GM19395 (cell line): ENCODE measurements around the gene TMEM51.
"Not testable (repeated sequence)": the region's sequence is repeated elsewhere in the genome, so short reads cannot be mapped to it uniquely, and the experiment has no call there.

Source experiments
- ATAC-seq: cut with Tn5 transposase; IDR thresholded peaks from one replicate; pipeline ENCODE4 v1.9.1; 2021; ENCODE audit warnings: mild to moderate bottlenecking, moderate library complexity; ENCODE audit not compliant: unreplicated experiment

Gene TMEM51

DNA sequence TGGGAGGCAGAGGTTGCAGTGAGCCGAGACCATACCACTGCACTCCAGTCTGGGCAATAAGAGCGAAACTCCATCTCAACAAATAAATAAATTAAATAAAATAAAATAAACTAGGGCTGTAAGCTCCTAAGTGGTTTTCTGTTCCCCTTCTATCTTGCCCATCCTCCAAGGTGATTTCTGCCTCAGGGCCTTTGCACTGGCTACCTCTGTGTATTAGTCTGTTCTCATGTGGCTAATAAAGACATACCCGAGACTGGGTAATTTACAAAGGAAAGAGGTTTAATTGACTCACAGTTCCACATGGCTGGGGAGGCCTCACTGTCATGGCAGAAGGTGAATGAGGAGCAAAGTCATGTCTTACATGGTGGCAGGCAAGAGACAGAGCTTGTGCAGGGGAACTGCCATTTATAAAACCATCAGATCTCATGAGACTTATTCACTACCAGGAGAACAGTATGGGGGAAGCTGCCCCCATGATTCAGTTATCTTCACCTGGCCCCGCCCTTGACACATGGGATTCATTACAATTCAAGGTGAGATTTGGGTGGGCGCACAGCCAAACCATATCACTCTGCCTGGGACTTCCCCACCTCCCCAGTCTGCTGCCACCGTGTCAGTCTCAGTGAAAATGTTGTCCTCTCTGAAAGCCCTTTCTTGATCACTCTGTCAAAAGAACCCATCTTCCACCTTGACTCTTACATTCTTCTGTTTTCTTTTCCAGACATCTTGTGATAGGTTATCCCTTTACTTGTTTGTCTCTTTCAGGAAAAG lies 22.0 kb downstream of the TMEM51 start:
- ATAC-seq, result not testable (repeated sequence)

DNA sequence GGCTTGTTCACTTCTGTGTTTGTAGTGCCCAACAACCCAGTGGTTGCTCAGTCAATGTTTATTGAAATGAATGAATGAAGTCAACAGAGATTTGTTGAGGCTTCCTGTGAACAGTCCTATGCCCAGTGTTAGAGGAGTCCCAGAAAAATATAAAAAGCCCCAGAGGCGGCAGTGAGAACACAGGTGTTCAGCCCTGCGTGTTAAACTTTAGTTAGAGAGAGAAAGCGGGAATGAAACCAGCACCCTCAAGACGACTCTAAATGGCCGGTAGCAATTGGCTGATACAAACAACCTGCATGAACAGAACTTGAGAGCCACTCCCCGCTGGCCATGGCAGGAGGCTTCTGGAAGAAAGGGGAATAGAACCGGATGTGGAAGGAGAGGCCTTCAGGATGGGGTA lies 22.6 kb downstream of the TMEM51 start:
- ATAC-seq, result peak; percentile 69

DNA sequence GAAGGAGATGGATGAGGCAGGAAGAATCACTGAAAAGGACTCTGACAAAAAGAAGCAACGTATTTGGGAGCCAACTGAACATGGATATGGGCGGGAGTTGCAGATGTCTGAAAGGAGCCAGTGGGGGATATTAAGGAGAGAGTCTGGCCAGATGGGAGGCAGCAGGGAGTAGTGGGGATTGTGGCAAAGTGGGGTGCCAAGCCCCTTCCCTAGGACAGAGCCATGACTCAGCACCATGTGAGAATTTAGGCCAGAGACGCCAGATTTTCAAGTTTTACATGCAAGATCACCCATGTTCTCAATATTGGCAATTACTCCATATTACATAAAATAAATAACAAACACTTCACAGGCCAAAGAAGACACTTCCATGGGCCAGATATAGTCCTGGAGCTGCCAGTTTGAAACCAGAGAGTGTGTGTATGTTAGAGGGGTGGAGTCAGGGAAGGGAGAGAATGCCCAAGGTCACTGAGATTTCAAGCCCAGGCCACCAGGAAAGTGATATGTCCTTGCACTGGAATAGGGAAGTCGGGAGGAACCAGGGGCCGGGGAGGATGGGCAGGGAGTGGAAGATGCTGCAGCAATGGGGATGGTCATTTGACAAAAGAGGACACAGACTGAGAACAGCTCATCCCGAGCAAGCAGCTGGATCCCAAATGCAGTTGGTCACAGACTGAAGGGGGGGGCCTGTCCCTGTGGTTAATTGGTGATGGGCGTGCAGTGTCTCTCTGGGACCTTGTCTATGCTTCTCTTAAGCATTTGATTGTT lies 23.5 kb downstream of the TMEM51 start:
- ATAC-seq, result no peak

DNA sequence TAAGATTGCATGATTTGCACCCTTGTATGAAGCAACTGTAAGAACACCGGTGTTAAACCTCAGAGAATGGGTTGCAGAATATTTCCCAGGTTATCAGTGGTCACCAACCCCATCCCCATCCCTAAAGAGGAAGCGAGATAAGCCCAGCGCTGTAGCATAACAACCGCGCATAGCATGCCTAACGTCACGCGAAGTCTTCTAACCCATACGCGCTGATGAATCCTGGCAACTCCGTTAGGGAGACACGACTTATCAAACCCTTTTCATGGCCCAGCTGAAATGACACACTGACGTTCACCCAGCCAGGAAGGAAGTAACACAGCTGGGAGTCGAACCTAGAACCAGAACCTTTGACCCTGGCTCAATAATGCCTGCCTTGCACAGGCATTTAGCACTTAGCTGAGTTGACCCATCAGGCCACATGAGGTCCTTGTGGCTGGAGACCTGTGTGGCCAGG lies 24.2 kb downstream of the TMEM51 start:
- no peak for ATAC-seq

DNA sequence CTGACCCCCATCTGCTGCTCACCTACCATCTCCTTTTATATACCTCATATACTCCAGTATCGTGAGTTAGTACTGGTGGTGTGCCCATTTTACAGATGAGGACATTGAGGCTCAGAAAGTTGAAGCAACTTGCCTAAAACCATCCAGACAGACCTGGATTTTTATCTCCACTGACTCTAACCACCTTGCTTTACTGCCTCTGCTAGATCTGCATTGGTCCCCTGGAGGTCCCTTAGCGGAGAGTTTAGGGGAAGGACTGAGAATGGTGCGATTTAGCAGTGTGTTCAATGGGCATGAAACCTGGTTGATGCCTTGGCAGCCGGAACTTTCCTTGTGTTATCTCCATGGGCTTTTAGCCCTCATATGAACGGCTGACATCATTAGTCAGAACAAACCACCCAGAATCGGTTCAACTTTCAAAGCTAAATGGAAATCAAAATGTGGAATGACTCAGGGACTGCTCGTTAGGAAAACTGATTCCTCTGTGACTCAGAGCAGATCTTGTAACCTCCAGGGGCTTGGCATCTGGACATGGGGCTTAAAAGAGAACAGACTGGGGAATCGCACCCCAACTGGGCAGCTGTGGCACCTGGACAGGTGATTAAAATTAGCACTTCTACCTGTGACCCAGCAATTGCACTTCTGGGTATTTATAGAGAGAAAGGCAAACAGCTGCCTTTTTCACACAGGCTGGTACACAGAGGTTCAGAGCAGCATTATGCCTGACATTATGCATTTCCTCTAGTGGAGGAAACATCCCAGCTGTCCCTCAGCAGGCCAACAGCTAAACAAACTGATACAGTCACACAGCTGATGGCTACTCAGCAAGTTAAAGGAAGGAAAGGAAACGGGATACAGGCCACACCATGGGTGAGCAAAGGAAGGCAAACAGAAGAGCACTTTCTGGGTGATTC lies 25.3 kb downstream of the TMEM51 start:
- ATAC-seq, result no peak

DNA sequence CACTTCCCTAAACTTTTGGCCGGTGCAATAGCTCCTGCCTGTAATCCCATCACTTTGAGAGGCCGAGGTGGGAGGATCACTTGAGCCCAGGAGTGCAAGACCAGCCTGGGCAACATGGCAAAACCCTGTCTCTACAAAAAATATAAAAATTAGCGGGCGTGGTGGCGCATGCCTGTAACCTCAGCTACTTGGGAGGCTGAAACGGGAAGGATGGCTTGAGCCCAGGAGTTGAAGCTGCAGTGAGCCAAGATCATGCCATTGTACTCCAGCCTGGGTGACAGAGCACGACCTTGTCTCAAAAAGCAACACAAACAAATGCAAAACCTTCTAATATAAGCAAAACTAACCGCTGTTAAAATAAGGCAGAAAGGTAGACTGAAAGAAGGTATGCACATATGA lies 25.9 kb downstream of the TMEM51 start:
- no peak for ATAC-seq

DNA sequence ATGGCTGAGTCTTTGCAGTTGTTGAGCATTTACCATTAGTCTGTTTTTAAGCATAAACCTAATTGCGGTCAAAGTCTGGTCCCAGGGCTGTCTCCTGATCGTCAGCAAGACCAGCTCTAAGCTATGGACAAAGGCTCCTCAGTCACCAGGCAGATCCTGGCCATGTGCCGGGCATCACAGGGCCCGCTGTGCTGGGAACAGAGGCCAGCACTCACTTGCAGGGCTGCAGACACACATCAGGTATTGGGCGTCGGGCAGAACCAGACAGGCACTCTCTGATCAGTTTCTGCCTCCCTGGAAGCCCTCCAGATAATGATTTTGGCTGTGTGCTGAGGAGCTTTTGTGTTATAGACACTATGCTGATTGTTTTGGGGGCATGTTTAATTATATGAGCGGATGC lies 26.6 kb downstream of the TMEM51 start:
- no peak for ATAC-seq

DNA sequence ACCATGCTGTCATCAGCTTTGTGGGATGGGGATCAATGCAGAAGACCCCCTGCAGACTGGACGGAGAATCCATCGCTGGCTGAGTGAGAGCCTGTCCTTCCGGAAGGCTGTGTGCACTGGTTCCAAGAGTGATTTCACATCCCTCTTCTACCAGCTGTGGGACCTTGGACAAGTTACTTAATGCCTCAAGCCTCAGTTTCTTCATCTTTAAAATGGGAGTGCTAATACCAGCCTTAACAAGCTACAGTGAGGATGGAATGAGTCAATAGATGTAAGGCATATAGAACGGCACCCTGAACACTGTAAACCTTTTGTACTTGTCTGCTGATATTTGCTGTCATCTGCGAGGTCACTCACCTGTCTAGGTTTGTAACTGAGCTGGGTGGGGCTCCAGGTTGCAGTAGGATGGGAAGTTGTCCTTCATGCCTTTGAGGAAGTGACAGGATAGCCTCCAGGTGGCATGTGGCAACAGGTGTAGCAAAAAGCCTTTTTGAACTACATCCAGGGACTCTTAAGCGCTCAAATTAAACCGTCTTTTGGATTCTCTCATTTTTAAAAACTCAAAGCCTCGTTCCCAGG lies 27.5 kb downstream of the TMEM51 start:
- no peak for ATAC-seq

DNA sequence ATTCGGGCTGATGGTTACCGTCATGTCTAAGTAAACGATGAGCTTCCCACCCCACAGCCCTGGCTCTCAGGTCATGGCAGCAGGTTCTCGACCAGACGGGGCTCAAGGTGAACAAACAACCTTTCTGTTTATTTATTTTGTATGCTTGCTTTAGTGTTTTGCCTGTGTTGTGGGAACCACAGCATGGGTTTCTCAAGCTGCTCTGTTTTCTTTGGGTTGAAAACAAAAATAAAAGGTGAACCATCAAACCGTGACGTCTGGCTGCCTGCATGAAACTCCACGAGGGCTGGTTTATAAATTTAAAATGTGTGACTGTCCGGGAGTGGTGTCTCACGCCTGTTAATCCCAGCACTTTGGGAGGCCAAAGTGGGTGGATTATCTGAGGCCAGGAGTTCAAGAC lies 28.0 kb downstream of the TMEM51 start:
- ATAC-seq, result no peak

DNA sequence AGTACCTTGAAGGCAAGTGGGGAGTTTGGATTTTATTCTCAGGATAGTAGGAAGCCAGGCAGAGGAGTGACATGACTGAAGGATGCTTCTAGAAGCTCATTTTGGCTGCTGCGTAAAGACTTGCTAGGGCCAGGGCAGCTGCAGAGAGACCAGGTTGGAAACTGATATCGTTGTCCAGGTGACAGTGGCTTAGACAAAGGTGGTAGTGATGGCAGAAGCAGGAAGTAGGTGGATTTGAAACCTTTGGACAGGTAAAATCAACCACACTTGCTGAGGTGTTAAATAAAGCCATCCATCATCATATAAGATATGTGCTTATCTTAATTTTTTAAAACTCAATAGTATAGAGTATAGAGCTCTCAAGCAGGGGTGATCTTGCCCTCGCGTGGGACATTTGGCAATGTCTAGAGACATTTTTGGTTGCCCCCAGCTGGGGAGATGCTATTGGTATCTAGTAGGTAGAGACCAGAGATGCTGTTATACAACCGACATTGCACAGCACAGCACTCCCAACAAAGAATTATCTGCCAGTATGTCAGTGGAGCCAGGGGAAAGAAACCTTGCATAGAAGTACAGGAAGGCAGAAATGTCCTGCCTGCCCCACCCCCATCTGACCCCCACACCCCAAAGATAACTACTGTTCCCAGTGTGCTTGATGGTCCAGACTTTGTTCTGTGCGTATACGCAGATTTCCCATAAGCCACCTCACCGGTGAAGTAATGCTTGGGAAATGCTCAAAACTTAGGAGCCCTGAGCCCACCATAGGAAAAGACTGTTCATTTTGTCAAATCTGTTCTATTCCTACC lies 31.1 kb downstream of the TMEM51 start:
- no peak for ATAC-seq

DNA sequence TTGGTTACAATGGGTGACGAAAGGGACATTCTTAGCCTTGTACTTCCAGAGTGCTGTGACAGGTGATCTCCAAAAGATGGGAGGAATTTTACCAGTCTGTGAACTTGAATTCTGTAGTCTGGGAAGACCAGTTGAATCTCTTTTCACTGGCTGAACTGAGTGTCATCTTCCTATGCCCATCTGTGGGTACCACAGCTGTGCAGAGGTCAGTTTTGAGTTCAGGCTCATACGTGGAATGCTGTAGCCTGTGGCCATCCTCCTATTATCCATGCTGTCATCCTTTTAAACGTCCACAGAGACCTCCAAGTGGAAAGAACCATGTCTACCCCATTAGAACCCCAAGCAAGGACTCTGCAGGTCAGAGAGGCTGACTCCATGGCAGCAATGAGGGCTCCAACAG lies 32.1 kb downstream of the TMEM51 start:
- ATAC-seq, result no peak

DNA sequence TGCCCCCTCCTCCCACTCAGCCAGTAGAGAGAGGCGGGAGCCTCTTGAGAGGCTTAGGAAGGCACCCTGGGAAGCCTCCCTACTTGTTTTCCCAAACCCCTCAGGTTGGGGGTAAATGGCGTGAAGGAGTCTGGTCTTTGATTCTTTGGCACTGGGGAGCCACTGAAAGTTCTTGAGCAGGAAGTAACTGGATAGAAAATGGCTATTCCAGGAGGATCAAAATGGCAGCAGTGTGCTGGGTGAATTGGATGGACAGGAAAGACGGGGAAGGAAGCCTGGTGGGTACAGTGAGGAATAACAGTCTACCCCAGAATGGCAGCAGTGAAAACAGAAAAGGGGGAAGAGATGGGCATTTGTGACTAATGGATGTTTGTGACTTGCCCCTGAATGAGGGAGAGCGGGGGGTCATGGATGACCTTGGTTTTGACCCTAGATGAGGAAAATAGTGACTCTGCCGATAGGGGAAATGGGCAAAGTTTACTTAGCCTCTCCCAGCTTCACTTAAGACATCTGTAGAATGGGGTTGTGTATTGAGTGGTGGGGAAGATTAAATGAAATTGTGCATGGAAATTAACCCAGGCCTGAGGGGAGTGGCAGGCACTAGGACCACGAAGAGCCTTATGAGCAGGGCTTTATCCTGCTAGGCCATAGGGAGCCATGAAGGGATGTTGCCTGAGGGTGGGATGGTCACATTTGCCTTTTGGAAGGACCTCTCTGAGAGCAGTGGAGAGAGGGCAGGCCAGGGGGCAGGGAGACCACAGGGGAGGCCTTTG lies 32.7 kb downstream of the TMEM51 start:
- no peak for ATAC-seq

DNA sequence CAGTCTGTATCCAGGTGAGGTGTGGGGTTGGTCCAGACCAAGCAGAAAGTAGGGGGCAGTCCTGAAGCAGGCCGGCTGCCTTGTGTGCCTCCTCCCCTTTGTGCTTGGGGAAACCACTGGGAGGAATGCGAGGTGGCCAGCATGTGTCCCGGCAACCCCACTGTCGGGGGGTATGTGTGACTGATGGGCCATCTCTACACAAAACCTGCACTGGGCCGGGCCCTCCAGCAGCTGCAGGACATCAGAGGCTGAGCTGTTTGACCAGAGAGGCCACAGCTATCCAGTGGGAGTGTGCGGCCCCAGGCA lies 33.3 kb downstream of the TMEM51 start:
- no peak for ATAC-seq

DNA sequence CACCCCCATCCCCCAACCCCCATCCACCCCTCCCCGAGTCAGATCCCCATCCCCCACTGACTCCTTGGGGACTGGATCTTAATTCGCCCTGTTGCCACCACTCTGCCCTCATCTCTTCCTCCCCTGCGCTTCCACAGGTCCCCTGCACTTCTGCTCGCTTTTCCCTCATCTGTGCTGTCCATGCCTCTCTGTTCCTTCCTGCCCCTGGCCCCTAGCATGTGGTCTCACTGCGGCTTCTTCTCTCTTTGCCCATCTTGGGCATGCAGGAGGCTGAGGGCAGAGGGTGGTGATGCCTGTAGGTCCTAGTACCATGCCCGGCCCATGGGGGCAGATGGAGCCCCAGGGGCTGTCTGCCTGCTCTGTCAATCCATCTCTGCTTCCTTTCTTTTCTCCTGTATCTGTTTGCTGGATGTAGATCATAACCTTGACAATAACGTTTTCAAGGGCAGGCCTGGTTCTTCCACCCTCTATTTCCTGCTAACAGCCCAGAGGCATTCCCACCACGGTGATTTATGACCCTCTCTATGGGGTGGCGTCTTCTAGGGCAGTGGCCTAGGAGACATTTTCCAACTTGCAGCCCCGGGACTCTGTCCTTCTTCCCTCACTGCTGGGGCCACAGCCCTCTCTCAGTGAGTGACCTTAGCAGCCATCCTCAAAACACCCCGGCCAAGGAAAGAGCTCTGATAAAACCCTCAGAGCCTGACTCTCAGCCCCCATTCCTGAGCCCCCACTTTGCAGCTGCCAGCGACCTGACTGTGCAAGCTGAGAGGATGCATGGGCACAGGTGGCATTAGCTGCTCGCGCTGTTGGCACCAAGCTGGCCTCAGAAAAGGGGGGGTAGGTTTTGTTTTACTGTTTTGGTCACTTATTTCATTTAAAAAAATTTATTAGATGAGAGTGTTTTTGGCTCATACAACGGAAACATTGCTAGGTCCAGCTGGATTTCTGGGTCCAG lies 33.9 kb downstream of the TMEM51 start:
- ATAC-seq, result no peak

DNA sequence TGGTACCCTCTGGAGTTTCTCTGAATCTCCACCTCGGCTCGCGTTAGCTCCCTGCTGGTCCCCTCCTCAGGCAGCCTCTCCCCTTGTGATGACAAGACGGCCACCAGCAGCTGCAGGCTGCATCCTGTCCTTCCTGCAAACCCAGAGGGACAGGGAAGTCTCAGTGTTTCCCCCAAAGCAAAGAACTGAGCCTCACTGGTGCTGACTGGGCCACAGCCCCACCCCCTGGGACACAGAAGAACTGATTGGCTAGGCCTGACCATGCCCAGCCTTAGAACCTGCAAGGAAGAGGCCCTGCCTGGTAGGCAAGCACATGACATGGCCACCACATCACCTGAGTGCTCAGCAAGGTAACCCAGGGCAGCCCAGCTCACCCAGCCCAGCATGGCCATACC lies 34.6 kb downstream of the TMEM51 start:
- ATAC-seq, result no peak

DNA sequence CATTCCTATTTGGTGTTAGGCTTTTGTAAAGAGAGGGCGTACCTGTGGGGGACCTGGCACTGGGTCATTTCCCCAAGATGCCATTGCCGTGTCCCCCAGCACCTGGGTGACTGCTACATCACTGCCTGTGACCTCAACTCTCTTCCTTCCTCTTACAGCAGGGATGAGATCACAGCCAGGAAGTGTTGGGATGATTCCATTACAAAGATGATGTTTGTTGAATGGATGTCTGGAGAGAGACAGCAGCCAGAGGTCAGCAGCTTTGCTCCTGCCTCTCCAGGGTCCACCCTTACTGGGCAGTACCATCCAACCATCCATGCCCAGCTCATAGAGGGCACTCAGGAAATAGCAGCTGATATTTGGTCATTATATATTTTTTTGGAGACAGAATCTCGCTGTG lies 35.1 kb downstream of the TMEM51 start:
- no peak for ATAC-seq

DNA sequence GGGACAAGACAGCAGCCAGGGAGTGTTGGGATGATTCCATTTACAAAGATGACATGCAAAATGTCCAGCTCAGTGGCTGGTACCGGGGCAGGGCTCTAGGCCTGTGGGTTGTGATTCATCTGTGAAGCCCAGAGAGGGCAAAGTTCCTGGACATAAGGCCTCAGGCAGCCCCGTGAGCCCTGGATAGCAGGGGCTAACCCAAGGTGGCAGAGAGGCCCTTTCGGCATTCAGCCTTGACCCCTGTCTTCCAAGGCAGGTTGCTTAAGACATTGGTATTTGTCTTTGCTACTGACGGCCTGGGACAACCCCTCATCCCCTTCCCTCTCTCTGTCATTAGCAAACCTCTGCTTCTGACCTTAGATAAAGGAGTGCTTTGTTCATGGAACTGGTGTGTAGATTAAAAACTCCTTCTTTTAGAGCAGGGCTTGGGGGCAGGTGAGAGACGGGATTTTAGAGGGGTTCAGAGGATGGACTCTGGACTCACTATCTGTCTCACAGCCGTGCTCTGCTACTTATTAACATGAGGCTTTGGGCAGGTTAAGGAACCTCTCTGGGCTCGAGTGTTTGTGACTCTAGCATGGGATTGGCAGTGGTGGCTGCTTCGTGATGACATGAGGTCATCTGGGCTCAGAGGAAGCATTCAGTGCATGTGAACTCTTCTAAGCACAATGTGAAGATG lies 36.3 kb downstream of the TMEM51 start:
- ATAC-seq, result no peak

DNA sequence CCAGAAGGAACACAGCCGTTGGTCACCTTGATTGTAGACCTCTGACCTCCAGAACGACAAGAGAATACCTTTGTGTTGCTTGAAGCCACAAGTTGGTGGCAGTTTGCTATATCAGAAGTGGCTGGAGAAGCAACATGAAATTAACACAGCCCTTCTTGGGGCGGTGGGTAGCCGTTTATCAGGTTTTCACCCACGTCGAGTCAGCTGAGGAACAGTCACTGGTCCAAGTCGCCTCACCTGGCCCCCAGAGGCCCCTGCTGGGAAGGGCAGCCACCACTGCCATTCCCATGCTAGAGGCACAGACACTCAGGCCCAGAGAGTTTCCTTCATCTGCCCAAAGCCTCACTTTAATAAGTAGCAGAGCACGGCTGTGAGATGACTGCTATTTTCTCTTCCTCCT lies 37.7 kb downstream of the TMEM51 start:
- no peak for ATAC-seq
